Measurements from ENCODE around the gene PSMA1.
"Not testable (repeated sequence)": the region's sequence is repeated elsewhere in the genome, so short reads cannot be mapped to it uniquely, and the experiment has no call there.

PSMA1 gene

DNA sequence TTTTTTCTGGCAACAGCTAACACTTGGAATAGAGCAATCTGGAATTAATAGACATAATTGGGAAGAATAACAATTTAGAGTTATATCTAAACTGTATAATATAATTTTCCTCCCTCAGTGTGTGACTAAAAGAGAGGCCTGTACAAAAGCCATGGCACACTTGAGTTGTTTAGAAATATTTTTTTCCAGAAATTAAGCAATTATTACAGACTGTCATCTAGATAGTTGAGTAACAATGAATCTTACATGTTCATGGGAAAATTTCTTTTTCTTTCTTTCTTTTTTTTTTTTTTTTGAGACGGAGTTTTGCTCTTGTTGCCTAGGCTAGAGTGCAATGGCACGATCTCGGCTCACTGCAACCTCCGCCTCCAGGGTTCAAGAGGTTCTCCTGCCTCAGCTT lies 15.0 kb upstream of the PSMA1 start:
- not testable (repeated sequence) for DNase-seq (ENCODE audit: extremely low read depth in 1 of 2, low read depth in 1 of 2)

DNA sequence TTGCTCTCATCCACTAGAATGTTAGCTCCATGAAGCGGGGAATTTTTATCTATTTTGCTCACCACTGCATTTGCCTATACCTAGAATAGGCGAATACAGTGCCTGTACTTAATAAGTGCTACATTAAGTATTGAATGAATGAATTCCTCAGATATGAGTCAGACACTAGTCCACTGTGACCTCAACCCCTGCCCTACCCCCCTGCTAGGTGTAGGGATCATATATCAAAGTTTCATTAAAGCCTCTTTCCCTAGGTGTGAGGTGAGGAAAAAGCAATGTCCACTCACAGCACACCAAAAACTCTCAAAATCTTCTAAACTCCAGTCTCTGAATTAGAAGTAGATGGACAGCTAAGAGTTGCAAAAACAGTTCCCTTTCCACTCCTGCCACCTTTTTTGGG lies 9.8 kb upstream of the PSMA1 start:
- DNase-seq (ENCODE audit: extremely low read depth in 1 of 2, low read depth in 1 of 2) = no peak

DNA sequence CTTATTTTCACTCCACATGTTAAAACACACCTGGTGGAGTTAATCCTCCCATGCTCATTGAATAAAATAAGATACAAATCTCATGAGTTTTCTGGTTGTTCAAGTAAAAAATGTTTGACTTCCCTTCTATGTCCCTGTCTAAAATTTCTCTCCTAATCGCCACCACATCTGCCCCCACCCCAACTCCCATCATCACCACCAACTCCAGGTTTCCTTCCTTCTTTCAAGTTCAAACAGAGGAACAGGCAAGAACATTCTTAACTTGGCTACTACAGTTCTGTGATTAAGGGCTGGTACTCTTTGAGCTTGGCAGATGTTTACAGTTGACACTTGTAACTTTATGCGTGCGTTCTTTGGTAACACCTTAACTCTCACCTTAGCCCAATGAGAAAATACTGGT lies 9.1 kb upstream of the PSMA1 start:
- no peak for DNase-seq (ENCODE audit: extremely low read depth in 1 of 2, low read depth in 1 of 2)

GRCh38 chr11:14522801-14523200 lies 2.6 kb upstream of the PSMA1 start:
- DNase-seq (ENCODE audit: extremely low read depth in 1 of 2, low read depth in 1 of 2) = no peak

DNA sequence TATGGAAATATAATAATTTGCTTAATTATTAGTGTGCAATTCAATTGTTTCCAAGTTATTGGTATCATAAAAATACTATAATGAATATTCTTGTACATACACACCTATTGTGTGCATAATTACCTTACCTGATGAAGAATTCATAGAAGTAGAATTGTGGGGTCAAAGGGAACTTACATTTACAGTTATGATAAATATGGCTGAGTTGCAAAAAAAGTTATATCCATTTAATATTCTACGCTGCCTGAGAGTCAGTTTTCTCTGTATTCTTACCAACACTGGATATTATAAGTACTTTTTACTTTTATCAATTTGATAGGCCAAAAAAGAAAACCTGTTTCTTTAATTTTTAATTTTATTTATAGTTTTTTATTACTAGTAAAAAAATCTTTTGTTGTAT lies 2.1 kb upstream of the PSMA1 start:
- no peak for DNase-seq (ENCODE audit: extremely low read depth in 1 of 2, low read depth in 1 of 2)

GRCh38 chr11:14520747-14521151 lies 563 bp upstream of the PSMA1 start:
- no peak for DNase-seq (ENCODE audit: extremely low read depth in 1 of 2, low read depth in 1 of 2)

DNA sequence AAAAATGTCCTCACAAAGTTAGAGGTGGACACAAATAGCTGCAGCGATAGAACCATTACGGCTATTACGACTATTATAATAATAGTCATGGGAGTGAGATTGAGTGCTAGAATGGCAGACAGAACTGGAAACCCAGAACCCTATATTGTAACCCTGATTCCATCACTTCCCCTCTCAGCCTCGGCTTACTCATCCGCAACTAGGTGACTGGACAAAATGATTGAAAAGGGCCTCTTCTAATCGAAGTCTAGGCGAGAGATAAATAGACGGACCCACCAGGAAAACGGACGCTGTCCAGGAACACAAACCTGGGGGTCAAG lies 629 bp downstream of the PSMA1 start:
- no peak for DNase-seq (ENCODE audit: extremely low read depth in 1 of 2, low read depth in 1 of 2)

DNA sequence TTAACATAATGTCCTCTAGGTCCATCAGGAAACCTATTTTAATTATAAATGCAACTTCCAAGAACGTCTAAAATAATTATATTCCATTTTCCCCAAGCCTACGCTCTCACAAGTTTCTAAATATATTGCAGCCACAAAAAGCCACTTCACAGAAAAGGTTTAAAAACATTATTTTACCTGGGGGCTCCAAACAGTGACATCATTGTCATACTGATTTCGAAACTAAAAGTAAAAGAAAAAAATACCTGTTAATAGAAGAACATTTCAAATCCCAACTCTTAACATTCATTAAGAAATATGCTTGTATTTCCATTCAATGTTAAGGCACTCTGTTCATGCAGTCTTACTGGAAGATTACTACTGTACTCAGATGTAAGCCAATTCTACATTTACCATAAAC lies 1.4 kb downstream of the PSMA1 start:
- no peak for DNase-seq (ENCODE audit: extremely low read depth in 1 of 2, low read depth in 1 of 2)

DNA sequence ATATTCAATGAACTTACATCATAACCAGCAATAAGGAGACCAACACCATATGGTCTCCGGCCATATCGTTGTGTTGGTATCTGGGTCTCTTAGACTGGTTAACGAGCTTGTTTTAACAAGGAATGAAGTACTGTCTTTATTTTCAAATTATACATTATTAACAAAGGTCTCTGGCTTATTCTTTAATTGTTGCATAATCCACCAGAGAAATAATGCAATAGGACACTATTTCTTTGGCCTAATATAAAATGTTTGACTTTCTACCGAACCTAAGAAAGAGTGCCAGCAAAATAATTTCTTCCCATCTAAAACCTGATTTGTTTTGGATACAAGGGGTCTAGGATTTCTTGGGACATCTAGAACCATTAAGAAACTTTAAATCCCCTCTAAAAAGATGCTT lies 6.4 kb downstream of the PSMA1 start:
- no peak for DNase-seq (ENCODE audit: extremely low read depth in 1 of 2, low read depth in 1 of 2)

DNA sequence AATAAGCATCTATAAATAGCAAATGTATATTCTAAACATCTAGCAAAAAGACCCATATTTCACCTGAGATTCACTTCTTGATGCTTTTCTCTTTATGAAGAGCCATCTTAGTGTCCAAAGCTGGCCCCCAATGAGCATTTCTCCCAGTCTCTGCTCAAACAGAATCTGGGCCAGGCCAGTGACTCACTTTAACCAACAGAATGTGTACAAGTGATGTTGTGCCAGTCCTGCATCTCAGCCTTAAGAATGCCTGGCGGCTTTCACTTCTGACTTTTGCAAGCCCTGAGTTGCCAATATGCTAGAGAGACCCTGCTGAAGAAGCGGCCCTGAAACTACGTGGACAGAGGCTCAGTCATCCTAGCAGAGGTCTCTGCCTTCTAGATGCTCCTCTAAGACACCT lies 13.7 kb downstream of the PSMA1 start:
- DNase-seq (ENCODE audit: extremely low read depth in 1 of 2, low read depth in 1 of 2) = no peak

DNA sequence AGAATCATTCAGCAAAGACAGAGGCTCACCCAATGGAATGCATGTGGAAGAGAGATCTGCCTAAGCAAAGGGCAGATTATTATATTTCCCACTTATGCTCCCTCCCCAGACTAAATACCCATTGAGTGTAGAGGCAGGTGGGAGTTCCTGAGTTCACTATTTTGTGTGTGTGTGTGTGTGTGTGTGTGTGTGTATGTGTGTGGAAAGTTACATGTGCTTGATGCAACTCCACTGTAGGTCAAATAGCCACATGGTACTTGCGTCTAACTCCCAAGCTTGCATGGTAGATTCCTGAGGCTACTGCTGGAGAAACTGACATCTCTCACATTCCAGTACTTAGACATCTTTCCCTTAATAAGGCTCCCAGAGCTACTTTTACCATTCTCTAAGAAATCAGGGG lies 17.2 kb downstream of the PSMA1 start:
- DNase-seq (ENCODE audit: extremely low read depth in 1 of 2, low read depth in 1 of 2) = no peak

GRCh38 chr11:14502039-14502438 lies 18.1 kb downstream of the PSMA1 start:
- no peak for DNase-seq (ENCODE audit: extremely low read depth in 1 of 2, low read depth in 1 of 2)

DNA sequence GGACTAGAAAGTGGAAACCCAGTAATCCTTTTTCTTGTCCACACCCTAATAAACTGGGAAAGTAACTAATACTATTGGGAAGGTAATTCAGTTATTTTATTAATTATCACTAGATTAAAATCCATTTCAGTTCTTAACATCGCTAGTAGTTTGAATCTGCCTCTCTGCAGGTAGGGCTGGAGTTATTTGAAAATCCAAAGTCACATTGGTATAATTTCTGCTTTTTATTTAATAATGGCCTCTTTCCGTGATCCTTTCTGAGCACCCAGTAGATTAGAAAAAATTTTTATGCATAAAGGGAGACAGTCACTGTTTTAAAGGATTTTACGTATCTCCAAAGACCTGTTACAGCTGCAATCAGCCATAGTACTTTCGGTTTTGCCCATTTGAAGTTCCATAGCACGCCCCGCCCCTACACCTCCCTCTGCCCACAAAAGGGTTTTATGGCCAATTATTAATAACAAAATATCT lies 20.0 kb downstream of the PSMA1 start:
- DNase-seq (ENCODE audit: extremely low read depth in 1 of 2, low read depth in 1 of 2) = peak in 1 of 2 donors; percentile 17

- peak; percentile 78 to 85 for DNase-seq (ENCODE audit: extremely low read depth in 1 of 2, low read depth in 1 of 2)
Observed at GRCh38 chr11:14499560-14500180, 20.5 kb downstream of the PSMA1 start, which contains the start of gene COPB1. Gene COPB1 (minus strand): TSS chr11:14499811. CDS start chr11:14498928, 883 bp downstream.

GRCh38 chr11:14499178-14499559 lies 21.0 kb downstream of the PSMA1 start:
- peak in 1 of 2 donors; percentile 29 for DNase-seq (ENCODE audit: extremely low read depth in 1 of 2, low read depth in 1 of 2)

GRCh38 chr11:14480716-14481115 lies 39.5 kb downstream of the PSMA1 start:
- no peak for DNase-seq (ENCODE audit: extremely low read depth in 1 of 2, low read depth in 1 of 2)

DNA sequence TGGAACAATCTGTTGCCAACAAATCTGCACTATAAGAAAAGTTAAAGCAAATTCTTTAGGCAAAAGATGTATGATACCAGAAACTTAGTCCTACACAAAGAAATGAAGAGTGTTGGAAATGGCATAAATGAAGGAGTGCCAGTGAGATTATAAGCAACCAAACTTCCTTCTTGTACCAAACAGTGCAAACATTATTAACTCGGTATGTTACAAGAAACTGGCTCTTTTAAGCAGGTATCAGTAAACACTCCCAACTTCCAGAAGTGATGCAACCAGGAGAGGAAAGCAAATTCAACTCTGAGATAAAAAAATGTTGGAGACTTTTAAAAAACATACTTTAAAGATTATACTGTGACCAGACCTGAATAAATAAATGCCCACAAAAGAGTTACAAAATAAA lies 49.1 kb downstream of the PSMA1 start:
- DNase-seq (ENCODE audit: extremely low read depth in 1 of 2, low read depth in 1 of 2) = no peak

- DNase-seq (ENCODE audit: extremely low read depth in 1 of 2, low read depth in 1 of 2) = no peak
Observed at GRCh38 chr11:14463623-14464022, 56.6 kb downstream of the PSMA1 start.

DNA sequence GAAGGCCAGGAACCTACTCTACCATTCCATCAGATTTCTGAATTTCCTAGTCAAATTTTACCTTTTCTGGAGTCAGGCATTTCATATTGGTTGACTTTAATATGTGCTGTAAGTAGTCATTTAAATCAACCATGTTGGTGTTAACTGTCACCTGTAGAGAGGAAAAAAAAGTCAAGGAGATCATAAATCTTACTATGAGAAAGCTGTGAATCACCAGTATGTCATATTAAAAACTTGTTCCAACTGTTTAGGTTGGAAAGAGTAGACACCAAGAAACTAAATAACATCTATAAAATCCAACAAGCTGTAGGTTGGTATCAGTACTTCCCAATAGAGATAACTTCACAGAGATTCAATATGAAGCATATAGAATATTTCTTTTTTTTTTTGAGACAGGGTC lies 60.0 kb downstream of the PSMA1 start:
- DNase-seq (ENCODE audit: extremely low read depth in 1 of 2, low read depth in 1 of 2) = no peak

DNA sequence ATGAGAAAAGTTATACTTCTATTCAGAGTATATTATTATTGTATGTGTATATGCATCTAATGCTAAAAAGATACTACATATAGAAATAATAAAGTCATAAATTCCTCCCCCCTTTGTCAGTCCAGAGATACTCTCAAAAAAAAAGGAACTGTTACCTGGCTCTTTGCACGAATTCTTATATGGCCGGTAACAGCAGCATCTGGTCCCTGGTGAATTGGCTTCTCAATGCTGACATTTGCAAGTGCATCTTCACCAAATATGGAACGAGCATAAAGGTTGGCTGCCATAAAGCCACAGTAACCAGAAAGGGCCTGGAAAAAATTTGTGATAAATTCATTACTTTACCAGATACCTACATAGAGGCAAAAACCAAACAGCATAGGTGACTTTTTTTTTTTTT lies 61.8 kb downstream of the PSMA1 start:
- no peak for DNase-seq (ENCODE audit: extremely low read depth in 1 of 2, low read depth in 1 of 2)

GRCh38 chr11:14455648-14456430 lies 64.3 kb downstream of the PSMA1 start:
- DNase-seq (ENCODE audit: extremely low read depth in 1 of 2, low read depth in 1 of 2) = no peak

Data from activated CD8-positive, alpha-beta memory T cell treated with anti-CD3 and anti-CD28 coated beads for 1 hour (primary cell).